Stimulated activated CD4-positive, alpha-beta T cell treated with anti-CD3 and anti-CD28 coated beads, TNF-alpha, amount 100 ng/mL, for 24 hours (primary cell): ENCODE data around the gene MAD1L1.
"Not testable (repeated sequence)": the region's sequence is repeated elsewhere in the genome, so short reads cannot be mapped to it uniquely, and the experiment has no call there.

Experiments used
- DNase-seq, 3 experiments: peaks; one replicate each; pipeline ENCODE4 v3.0.0-alpha.2; 2020; ENCODE audit warnings: low read depth in 3 of 3

The MAD1L1 gene

GRCh38 chr7:1990001-1990670, 242.6 kb downstream of the MAD1L1 start:
- DNase-seq = no peak

GRCh38 chr7:1989049-1989860, 243.5 kb downstream of the MAD1L1 start:
- DNase-seq = no peak

- no peak for DNase-seq
Measured at GRCh38 chr7:1988533-1988930, 244.2 kb downstream of the MAD1L1 start.

DNA sequence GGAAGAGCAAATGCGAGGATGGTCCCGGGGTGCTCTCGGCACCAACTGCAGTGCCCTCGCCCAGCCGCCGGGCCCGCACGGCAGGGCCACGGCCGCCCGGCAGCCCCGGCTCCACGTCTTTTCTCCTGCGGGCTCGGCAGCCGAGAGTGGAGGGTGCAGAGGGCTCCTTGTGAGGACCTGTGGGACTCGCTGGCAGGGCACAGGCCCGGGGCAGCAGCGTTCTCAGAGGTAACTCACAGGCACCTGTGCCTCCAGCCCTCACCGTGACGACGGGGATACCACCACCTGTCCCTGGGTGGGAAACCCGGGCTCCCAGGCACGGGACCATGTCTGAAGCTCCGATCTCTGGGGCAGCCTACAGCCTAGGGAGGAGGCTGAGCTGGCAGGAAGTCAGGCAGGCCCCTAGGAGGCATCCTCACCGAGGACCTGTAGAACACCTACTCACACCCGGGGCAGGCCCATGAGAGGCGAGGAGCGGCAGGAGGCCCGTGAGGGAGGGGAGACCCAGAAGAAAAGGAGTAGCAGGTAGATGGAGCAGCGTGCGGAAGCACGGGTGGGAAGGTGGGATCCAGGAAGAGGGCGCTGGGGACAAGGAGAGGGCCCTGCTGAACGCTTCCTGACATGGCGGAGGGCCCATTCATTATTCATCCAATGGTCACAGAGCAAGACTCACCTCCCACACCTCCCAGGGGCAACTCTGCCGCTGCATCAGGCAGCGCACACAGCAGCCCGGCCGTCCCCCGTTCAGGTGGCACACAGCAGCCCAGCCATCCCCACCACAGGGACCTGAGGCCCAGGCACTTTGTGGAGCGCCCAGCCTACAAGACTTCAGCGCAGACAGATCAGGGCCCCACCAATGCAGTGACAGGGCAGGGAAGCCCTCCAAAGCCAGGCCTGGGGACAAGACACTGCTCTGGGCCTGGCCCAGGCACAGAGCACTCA, 244.9 kb downstream of the MAD1L1 start:
- no peak for DNase-seq

- DNase-seq = no peak
Measured at GRCh38 chr7:1987084-1987535, 245.6 kb downstream of the MAD1L1 start.

DNA sequence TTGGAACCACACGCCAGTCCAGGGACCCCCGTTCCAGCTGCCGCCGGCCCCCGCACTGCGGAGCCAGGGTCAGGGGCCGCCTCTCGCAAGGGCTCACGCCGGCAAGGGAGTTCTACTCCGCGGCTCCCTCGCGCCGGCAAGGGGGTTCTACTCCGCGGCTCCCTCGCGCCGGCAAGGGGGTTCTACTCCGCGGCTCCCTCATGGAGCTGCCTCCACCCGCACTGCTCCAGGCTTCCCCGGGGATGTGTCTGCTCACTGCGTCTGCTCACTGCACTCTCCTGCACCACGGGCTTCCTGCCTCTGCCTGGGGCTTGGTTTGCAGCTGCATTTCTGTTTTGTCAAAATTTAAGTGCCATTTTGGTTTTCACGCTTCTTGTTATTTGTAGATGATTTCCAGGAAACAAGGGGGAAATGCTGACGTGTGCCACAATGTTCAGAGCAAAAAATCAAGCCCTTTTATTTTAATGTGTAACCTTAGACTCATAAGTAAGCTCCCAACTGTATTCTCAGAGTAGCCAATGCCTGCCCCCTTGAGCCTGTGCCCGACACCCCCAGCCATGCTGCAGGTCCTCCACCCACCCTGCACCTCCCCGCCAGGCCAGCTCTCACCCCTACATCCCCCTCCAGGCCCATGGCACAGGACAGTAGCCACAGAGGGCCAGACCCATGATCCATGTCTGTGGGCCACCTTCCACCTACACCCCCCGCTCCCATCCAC, 246.2 kb downstream of the MAD1L1 start:
- no peak for DNase-seq

GRCh38 chr7:1985936-1986335, 246.8 kb downstream of the MAD1L1 start:
- no peak for DNase-seq

DNA sequence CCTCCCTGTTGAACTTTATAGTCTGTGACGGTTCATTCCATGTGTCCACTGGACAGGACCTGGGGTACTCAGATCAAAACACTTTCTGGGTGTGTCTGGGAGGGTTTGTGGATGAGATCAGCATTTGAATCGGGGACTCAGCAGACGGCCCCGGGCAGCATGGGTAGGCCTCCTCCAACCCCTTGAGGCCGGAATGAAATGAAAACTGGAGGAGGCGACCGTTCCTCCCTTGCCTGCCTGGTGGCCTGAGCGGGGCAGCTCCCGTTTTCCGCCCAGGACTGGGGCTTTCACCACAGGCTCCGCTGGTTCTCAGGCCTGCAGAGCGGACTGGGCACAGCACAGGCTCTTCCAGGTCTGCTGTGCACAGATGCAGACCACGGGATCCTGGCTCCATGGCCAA, 247.7 kb downstream of the MAD1L1 start:
- DNase-seq = no peak

GRCh38 chr7:1981878-1982230, 250.9 kb downstream of the MAD1L1 start:
- DNase-seq = no peak

DNA sequence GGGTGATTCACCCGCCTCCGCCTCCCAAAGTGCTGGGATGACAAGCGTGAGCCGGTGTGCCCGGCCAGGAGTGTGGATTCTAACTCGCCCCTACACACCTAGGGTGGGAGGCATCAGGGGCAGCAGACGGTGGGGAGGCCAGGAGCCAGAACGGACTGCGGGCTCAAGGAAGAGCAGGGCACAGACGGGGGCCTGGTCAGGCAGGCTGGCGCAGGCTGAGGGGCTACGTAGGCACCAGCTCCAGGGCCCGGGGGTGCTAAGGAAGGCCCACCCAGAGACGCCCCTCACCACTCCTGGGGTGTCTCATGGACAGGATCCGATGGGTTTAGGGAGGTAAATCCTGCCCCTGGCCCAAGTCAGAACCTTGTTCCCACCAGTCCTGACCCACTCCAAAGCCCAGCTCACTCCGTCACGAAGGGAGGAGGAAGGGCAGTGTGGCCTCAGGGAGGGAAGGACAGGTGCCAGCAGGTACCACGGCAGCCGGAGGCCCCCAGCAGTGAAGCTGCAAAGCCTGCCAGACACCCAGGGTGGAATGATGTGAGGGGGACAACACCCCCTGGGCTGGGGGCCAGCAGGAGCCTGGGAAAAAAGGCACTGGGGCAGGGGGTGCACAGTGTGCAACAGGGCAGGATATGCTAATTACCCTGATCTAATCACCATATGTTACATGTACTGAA, 251.4 kb downstream of the MAD1L1 start:
- DNase-seq = no peak

GRCh38 chr7:1979591-1980560, 252.9 kb downstream of the MAD1L1 start:
- DNase-seq = no peak

DNA sequence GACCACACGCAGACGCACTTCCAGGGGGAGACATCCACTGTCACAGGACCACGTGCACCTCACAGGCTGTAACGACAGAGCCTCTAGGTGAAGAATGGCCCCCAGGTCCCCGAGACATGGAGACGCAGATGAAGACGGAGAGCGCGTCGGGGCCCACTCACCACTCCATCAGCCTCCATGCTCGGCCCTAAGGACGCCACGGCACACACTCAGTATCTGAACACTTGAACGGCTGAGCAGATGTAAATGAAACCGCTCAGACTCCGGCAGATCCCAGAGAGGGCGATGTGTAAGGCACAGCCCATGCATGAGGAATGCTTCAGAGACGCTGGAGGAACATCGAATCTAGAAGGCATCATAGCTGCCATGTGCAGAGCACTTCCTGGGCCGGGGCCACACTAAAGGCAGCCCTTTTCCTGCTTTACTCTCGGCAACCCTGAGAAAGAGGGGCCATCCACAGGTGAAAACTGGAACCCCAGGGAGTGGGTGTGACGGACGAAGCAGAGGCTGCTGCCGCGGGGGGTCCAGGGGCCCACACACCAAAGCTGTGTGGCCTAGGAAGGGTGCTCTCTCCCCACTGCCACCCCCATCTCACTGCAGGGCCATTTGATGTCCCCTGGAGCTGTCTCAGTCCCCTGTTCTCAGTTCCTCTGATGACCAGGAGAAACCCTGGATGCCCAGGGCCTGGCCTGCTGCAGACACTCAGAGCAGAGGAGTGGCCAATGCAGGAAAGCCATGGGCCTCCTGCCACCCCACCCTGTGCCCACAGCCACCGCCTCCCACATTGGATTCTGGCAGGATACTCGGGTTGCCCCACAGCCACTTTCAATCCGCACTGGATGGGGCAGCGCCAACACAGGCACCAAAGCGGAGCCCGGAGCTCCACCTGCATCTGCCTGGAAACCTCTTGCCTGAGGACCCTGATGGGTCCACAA, 253.8 kb downstream of the MAD1L1 start:
- DNase-seq = no peak

DNA sequence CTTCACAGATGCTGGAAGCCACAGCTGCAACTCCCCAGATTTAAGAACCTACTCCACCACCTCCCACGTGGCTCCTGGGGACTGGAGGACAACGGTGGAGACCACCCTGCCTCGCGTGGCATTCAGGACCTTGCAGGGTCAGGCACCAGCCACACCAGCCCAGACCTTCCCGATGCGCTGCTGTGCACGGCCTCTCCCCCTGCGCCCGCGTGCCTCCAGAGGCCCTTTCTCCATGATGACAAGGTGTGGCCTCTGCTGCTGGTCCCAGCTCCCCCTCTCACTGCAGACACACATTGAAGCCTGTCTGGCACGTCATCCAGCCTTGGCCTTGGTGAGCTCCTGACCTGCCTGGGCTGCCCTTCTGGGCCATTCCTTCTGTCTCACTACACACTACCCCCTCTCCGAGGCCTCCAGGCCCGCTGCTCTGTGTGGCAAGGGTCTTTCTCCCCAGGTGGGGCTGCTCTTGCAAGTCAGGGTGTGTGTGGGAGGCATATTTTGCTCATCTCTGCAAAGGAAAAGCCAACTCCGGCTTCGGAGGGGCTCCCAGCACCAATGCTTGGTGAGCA, 254.8 kb downstream of the MAD1L1 start:
- DNase-seq = no peak

DNA sequence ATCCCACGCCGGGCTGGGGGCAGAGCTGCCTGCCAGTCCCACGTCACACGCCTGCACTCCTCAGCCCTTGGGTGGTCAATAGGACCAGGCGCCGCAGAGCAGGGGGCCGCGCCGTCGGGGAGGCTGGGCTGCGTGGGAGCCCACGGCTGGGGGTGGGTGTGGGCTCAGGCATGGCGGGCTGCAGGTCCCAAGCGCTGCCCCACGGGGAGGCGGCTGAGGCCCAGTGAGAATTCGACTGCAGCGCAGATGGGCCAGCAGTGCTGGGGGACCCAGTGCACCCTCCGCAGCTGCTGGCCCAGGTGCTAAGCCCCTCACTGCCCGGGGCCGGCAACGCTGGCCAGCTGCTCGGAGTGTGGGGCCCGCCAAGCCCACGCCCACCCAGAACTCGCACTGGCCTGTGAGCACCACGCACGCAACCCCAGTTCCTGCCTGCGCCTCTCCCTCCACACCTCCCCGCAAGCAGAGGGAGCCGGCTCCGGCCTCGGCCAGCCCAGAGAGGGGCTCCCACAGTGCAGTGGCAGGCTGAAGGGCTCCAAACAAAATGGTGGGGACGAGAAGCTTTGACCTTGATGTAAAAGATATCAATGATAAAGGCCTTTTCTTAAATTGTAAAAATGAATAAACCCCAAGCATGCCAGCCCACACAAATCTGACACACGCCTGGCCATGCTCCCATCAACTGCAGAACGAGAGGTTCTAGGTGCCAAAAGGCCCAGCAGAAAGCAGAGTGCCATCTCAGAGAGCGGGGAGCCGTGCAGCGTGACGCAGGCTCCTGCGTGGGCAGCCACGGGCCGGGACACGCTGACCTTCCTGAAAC, 255.5 kb downstream of the MAD1L1 start:
- DNase-seq = no peak

DNA sequence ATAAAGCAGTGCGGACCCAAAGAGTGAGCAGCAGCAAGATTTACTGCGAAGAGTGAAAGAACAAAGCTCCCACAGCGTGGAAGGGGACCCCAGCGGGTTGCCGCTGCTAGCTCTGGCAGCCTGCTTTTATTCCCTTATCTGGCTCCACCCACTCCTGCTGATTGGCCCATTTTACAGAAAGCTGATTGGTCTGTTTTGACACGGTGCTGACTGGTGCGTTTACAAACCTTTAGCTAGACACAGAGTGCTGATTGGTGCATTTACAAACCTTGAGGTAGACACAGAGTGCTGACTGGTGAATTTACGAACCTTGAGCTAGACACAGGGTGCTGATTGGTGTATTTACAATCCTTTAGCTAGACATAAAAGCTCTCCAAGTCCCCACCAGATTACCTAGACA, 256.2 kb downstream of the MAD1L1 start:
- DNase-seq = not testable (repeated sequence)

DNA sequence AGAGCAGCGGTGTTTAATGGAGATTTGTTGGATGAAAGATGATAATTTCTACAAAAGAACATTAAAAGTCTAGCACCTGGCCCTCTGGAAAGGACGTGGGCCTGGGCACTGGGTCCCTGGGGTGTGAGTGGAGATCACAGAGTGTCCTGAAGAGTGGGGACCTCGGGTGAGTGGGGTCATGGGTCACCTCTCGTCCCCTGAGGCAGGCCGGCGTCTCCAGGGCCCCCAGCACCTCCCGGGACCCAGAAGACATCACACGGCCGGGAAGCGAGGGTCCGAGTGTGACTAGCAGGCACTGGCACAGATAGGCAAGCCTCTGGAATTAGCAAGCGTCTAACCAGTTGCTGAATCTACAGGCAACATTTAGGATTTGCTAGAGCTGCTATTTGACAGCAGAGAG, 257.2 kb downstream of the MAD1L1 start:
- DNase-seq = no peak

DNA sequence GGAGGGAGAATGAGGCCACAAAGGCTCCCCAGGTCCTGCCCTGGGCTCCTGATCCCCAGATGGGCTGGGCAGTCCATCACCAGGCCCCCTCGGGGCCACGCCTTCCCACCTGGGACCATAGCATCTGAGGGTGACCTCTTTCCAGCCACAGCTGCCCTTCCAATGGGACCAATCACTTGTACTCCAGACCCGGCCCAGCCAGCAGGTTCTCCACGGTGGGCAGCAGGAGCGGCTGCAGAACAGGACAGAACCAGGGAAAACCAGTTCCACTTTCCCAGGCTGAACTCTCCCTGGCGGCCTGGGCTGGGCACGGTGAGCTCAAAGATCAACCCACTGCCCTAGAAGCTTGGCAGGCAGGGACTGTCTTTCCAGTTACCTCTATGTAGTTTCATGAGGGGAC, 257.6 kb downstream of the MAD1L1 start:
- DNase-seq = no peak
